SK-N-SH (cell line): ENCODE results near the gene TET1. TPM values are rescaled to one million over a fixed set of nuclear protein-coding genes. Genes with fewer than 3 reads are reported as not detected.
"Not testable (repeated sequence)": the region's sequence is repeated elsewhere in the genome, so short reads cannot be mapped to it uniquely, and the experiment has no call there.

Experiments
- CTCF ChIA-PET: fragments of 300-600, 350-600 bp; formaldehyde crosslinking; extraction: SDS; loops from one replicate; lab custom pipeline; 2021; lab: Yijun Ruan, JAX
- POLR2A ChIA-PET: fragments of 350-600 bp; sonication (Branson Sonifier 250); formaldehyde crosslinking; extraction: SDS; loops from one replicate; lab custom pipeline; 2020; ENCODE audit warnings: antibody characterized with exemption, inconsistent platforms; lab: Yijun Ruan, JAX
- DNase-seq: peaks from one replicate; pipeline ENCODE4 v3.0.0; 2012
- H2AFZ ChIP-seq: fragments of 200-600 bp; sonication (generic); 2 replicates; pipeline ENCODE4 v1.8.1; 2016; ENCODE audit warnings: antibody characterized with exemption, mild to moderate bottlenecking, low read depth
- H3F3A ChIP-seq: fragments of 200-600 bp; sonication (generic); replicated peaks from 2 replicates; pipeline ENCODE3; 2016; ENCODE audit warnings: antibody characterized with exemption, mild to moderate bottlenecking; ENCODE audit not compliant: insufficient read depth
- H3K27ac ChIP-seq, 2 experiments: fragments of 200-500 bp in 1 of 2; fragments of 200-600 bp in 1 of 2; sonication (Bioruptor generic) in 1 of 2; sonication (generic), shearing (Covaris generic) in 1 of 2; 2 replicates each; pipeline versions ENCODE4 v1.5.1 to v1.6.1; 2014 to 2016; ENCODE audit warnings: low read depth in 2 of 2, inconsistent platforms in 1 of 2, low read length in 1 of 2, mild to moderate bottlenecking in 1 of 2, mixed read lengths in 1 of 2
- H3K27me3 ChIP-seq: fragments of 200-600 bp; sonication (generic), shearing (Covaris generic); 2 replicates; pipeline ENCODE4 v1.6.1; 2016; ENCODE audit warnings: mixed run types; ENCODE audit not compliant: insufficient read depth
- H3K36me3 ChIP-seq, 2 experiments: fragments of 200-500 bp in 1 of 2; fragments of 200-600 bp in 1 of 2; sonication (Bioruptor generic) in 1 of 2; sonication (generic) in 1 of 2; replicated peaks in 1 of 2; 2 replicates each; pipeline versions ENCODE3 to v1.5.1; 2014 to 2016; ENCODE audit warnings: low read length in 1 of 2, mild to moderate bottlenecking in 1 of 2; ENCODE audit not compliant: insufficient read depth in 2 of 2, control insufficient read depth in 1 of 2
- H3K4me1 ChIP-seq, 2 experiments: fragments of 200-500 bp in 1 of 2; fragments of 200-600 bp in 1 of 2; sonication (Bioruptor generic) in 1 of 2; sonication (generic), shearing (Covaris generic) in 1 of 2; 2 replicates each; pipeline versions ENCODE4 v1.5.1 to v1.6.1; 2014 to 2016; ENCODE audit warnings: low read depth in 1 of 2, low read length in 1 of 2, mixed run types in 1 of 2; ENCODE audit not compliant: insufficient read depth in 2 of 2, control insufficient read depth in 1 of 2
- H3K4me2 ChIP-seq: fragments of 200-600 bp; sonication (generic), shearing (Covaris generic); 2 replicates; pipeline ENCODE4 v1.6.1; 2017; ENCODE audit warnings: mixed run types
- H3K4me3 ChIP-seq, 2 experiments: fragments of 200-500 bp in 1 of 2; fragments of 200-600 bp in 1 of 2; sonication (Bioruptor generic) in 1 of 2; sonication (generic), shearing (Covaris generic) in 1 of 2; 2 replicates each; pipeline versions ENCODE4 v1.5.1 to v1.8.1; 2014 to 2016; ENCODE audit warnings: low read depth in 2 of 2, inconsistent platforms in 1 of 2, low read length in 1 of 2, mild to moderate bottlenecking in 1 of 2, mixed read lengths in 1 of 2, moderate library complexity in 1 of 2
- H3K79me2 ChIP-seq: fragments of 200-600 bp; sonication (generic); 2 replicates; pipeline ENCODE4 v1.8.1; 2017; ENCODE audit warnings: mild to moderate bottlenecking; ENCODE audit not compliant: insufficient read depth
- H3K9ac ChIP-seq: fragments of 200-600 bp; sonication (generic); 2 replicates; pipeline ENCODE4 v1.6.1; 2017; ENCODE audit warnings: mixed run types
- H3K9me2 ChIP-seq: fragments of 200-600 bp; sonication (generic); 2 replicates; pipeline ENCODE4 v1.6.1; 2017; ENCODE audit warnings: mixed run types
- H3K9me3 ChIP-seq: fragments of 200-600 bp; sonication (generic); 2 replicates; pipeline ENCODE4 v1.6.1; 2017; ENCODE audit warnings: mixed run types, mild to moderate bottlenecking, moderate library complexity
- H4K20me1 ChIP-seq: fragments of 200-600 bp; sonication (generic); 2 replicates; pipeline ENCODE4 v1.6.1; 2017; ENCODE audit warnings: mild to moderate bottlenecking, mixed run types; ENCODE audit not compliant: insufficient read depth
- CHD2 ChIP-seq: fragments of 150-350 bp; IDR thresholded peaks from 2 replicates; pipeline ENCODE4 v1.6.1; 2018; ENCODE audit warnings: low read length; ENCODE audit not compliant: partially characterized antibody
- EZH2phosphoT487 ChIP-seq: fragments of 200-600 bp; sonication (generic); IDR thresholded peaks from 2 replicates; pipeline ENCODE4 v1.6.1; 2017; ENCODE audit warnings: low read depth, mixed run types, mild to moderate bottlenecking, antibody characterized with exemption, moderate library complexity, borderline replicate concordance
- MEF2A ChIP-seq: IDR thresholded peaks from 2 replicates; pipeline ENCODE4 v1.4.0; 2012; ENCODE audit warnings: low read depth, borderline replicate concordance
- POLR2AphosphoS5 ChIP-seq: IDR thresholded peaks from 2 replicates; pipeline ENCODE4 v1.6.1; 2012; ENCODE audit warnings: low read depth, low read length
- WGBS: methylation state at CpG from one replicate; pipeline ENCODE4 v1.1.6; 2017; ENCODE audit warnings: low lambda C conversion rate; 5-methylcytosine and 5-hydroxymethylcytosine counted together
- polyA plus RNA-seq, 3 experiments: library from polyadenylated mRNA; depleted of rRNA; stranded (reverse); fragments of >200 nt; gene quantifications; 2 replicates each; pipeline ENCODE4 v1.2.3, GENCODE V29; 2012
- TF ChIP-seq, protein P1 (sequence below): IDR thresholded peaks from 2 replicates; pipeline ENCODE4 v1.6.1; 2012; ENCODE audit warnings: mild to moderate bottlenecking, low read depth, low read length, moderate library complexity

The TET1 gene
- polyA plus RNA-seq, 1 of the 3 experiments (the other 2 are of a cell fraction): 0.38 TPM

DNA sequence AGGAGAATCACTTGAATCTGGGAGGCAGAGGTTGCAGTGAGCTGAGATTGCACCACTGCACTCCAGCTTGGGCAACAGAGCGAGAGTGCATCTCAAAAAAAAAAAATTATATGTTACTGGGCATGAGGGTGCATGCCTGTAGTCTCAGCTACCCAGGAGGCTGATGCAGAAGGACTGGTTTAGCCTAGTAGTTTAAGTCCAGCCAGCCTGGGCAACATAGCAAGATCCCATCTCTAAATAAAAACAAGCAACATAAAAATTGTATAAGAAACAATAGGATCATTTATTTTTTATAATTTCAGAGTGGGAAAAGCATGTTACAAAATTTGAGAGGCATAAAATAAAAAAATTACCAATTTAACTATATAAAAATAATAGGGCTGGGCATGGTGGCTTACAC is 145.4 kb downstream of the TET1 start:
- Histone ChIP-seq H3K27me3 (no peaks in the 10 kb centered on the region), H3K36me3 (no peaks in the 10 kb centered on the region), H3K27ac (no peak overlapping the region), H3K9me3 (no peaks in the 10 kb centered on the region), H3K9me2 (no peaks in the 10 kb centered on the region), H4K20me1 (no peaks in the 10 kb centered on the region), H3K4me2 (no peak overlapping the region), H3F3A (peaks cover 4% of the 10 kb centered on the region), H3K4me3 (no peak overlapping the region), H3K79me2 (no peaks in the 10 kb centered on the region), H3K9ac (no peak overlapping the region), H3K4me1 (no peaks in the 10 kb centered on the region), H2AFZ (no peak overlapping the region)
- POLR2A ChIA-PET: no interaction called here
- CTCF ChIA-PET: no interaction called here
- TF ChIP-seq EZH2phosphoT487: no peak
- TF ChIP-seq, protein P1, sequence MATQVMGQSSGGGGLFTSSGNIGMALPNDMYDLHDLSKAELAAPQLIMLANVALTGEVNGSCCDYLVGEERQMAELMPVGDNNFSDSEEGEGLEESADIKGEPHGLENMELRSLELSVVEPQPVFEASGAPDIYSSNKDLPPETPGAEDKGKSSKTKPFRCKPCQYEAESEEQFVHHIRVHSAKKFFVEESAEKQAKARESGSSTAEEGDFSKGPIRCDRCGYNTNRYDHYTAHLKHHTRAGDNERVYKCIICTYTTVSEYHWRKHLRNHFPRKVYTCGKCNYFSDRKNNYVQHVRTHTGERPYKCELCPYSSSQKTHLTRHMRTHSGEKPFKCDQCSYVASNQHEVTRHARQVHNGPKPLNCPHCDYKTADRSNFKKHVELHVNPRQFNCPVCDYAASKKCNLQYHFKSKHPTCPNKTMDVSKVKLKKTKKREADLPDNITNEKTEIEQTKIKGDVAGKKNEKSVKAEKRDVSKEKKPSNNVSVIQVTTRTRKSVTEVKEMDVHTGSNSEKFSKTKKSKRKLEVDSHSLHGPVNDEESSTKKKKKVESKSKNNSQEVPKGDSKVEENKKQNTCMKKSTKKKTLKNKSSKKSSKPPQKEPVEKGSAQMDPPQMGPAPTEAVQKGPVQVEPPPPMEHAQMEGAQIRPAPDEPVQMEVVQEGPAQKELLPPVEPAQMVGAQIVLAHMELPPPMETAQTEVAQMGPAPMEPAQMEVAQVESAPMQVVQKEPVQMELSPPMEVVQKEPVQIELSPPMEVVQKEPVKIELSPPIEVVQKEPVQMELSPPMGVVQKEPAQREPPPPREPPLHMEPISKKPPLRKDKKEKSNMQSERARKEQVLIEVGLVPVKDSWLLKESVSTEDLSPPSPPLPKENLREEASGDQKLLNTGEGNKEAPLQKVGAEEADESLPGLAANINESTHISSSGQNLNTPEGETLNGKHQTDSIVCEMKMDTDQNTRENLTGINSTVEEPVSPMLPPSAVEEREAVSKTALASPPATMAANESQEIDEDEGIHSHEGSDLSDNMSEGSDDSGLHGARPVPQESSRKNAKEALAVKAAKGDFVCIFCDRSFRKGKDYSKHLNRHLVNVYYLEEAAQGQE: no peak
- no peak for TF ChIP-seq CHD2
- TF ChIP-seq POLR2AphosphoS5: no peak
- no peak for TF ChIP-seq MEF2A
- no peak for DNase-seq
- 82% methylated on average over 1 of the region's 1 CpG for WGBS

DNA sequence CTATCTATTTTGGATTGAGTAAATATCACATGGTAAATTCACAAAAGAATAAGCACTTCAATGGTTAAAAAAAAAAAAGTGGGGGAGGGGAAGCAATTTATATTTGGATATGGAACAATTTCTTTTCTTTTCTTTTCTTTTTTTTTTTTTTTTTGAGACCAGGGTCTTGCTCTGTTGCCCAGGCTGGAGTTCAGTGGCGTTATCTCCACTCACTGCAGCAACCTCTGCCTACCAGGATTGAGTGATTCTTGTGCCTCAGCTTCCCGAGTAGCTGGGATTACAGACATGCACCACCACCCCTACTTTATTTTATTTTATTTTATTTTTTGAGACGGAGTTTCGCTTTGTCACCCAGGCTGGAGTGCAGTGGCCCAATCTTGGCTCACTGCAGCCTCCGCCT is 148.8 kb downstream of the TET1 start:
- CTCF ChIA-PET: not testable (repeated sequence)
- WGBS: 93% methylated on average over 5 of the region's 5 CpGs

DNA sequence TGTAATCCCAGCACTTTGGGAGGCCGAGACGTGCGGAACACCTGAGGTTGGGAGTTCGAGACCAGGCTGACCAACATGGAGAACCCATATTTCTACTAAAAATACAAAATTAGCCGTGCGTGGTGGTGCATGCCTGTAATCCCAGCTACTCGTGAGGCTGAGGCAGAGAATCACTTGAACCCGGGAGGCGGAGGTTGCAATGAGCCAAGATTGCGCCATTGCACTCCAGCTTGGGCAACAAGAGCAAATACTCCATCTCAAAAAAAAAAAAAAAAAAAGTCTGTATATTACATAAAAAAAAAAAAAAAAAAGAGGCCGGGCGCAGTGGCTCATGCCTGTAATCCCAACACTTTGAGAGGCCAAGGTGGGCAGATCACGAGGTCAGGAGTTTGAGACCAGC is 152.9 kb downstream of the TET1 start:
- H4K20me1 ChIP-seq, H3K9me2 ChIP-seq, H3K4me2 ChIP-seq, H3K4me3 ChIP-seq, H3K4me1 ChIP-seq, H3K27ac ChIP-seq, CTCF ChIA-PET, H3F3A ChIP-seq, H3K27me3 ChIP-seq, DNase-seq, H2AFZ ChIP-seq, H3K9ac ChIP-seq, H3K9me3 ChIP-seq, H3K79me2 ChIP-seq, H3K36me3 ChIP-seq: not testable (repeated sequence)
- WGBS: 96% methylated on average over 13 of the region's 13 CpGs
- POLR2A ChIA-PET: interaction anchor here (0.7 kb wide), 1 partner anchor 32 kb away, joined by 3 read pairs; no protein-coding TSS in a partner anchor

More for the DNA sequence above, 148.8 kb downstream of the TET1 start:
- H4K20me1 ChIP-seq, H3K9me2 ChIP-seq, POLR2A ChIA-PET, H3K27me3 ChIP-seq, H3K36me3 ChIP-seq, H2AFZ ChIP-seq, H3K4me2 ChIP-seq, H3K4me3 ChIP-seq, H3F3A ChIP-seq, H3K4me1 ChIP-seq, H3K79me2 ChIP-seq, H3K9ac ChIP-seq, H3K9me3 ChIP-seq, DNase-seq, H3K27ac ChIP-seq: not testable (repeated sequence)
